ENCODE results near the gene HYCC2. TPM values are rescaled to one million over a fixed set of nuclear protein-coding genes. Genes with fewer than 3 reads are reported as not detected.
"Not testable (repeated sequence)": the region's sequence is repeated elsewhere in the genome, so short reads cannot be mapped to it uniquely, and the experiment has no call there.

The HYCC2 gene
- total and polyA plus RNA-seq, 2 donors: 8.5 to 8.9 TPM

DNA sequence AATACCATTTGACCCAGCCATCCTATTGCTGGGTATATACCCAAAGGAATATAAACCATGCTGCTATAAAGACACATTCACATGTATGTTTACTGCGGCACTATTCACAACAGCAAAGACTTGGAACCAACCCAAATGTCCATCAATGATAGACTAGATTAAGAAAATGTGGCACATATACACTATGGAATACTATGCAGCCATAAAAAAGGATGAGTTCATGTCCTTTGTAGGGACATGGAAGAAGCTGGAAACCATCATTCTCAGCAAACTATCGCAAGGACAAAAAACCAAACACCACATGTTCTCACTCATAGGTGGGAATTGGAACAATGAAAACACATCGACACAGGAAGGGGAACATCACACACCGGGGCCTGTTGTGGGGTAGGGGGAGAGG, 33.1 kb downstream of the HYCC2 start:
- not testable (repeated sequence) for H3K27ac ChIP-seq (ENCODE audit: low read depth in 1 of 2, low read length in 1 of 2); H3K36me3 ChIP-seq (ENCODE audit: control insufficient read depth in 2 of 2, insufficient read depth in 2 of 2, low read length in 1 of 2)
- 97% methylated on average over 4 of the region's 4 CpGs for WGBS

GRCh38 chr2:201034355-201034754, 37.1 kb downstream of the HYCC2 start:
- H3K9me3 ChIP-seq (ENCODE audit: control insufficient read depth in 2 of 2, insufficient read depth in 1 of 2, low read length in 1 of 2); H3K36me3 ChIP-seq (ENCODE audit: control insufficient read depth in 2 of 2, insufficient read depth in 2 of 2, low read length in 1 of 2); H3K27ac ChIP-seq (ENCODE audit: low read depth in 1 of 2, low read length in 1 of 2); H3K4me3 ChIP-seq (ENCODE audit: low read length in 2 of 2); DNase-seq (ENCODE audit: low read depth in 6 of 9, low spot score in 9 of 9); H3K4me1 ChIP-seq (ENCODE audit: control insufficient read depth in 2 of 2, insufficient read depth in 2 of 2, low read length in 2 of 2); H3K27me3 ChIP-seq (ENCODE audit: control insufficient read depth in 2 of 2, insufficient read depth in 1 of 2, low read length in 1 of 2): not testable (repeated sequence)
- 94% methylated on average over 1 of the region's 2 CpGs for WGBS

More for the DNA sequence above, 33.1 kb downstream of the HYCC2 start:
- not testable (repeated sequence) for H3K9me3 ChIP-seq (ENCODE audit: control insufficient read depth in 2 of 2, insufficient read depth in 1 of 2, low read length in 1 of 2); H3K4me3 ChIP-seq (ENCODE audit: low read length in 2 of 2); H3K4me1 ChIP-seq (ENCODE audit: control insufficient read depth in 2 of 2, insufficient read depth in 2 of 2, low read length in 2 of 2); H3K27me3 ChIP-seq (ENCODE audit: control insufficient read depth in 2 of 2, insufficient read depth in 1 of 2, low read length in 1 of 2); DNase-seq (ENCODE audit: low read depth in 6 of 9, low spot score in 9 of 9)

DNA sequence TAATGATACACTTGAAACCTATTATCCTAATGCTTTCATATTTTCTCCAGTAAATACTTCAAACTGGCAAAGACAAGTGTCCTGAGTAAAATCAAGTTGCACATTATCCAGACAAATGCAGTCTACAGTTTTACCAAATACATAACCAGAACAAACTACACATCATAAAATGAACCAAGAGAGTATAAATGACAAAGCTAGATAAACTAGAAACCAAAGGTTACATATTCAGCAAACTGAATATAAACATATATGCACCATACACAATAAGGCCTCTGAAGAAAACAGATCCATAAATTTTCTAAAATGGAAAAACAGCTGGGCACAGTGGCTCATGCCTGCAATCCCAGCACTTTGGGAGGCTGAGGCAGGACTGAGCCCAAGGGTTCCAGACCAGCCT, 47.0 kb downstream of the HYCC2 start:
- no peaks in the 10 kb centered on the region for H3K27me3 ChIP-seq (ENCODE audit: control insufficient read depth in 2 of 2, insufficient read depth in 1 of 2, low read length in 1 of 2)
- H3K4me3 ChIP-seq (ENCODE audit: low read length in 2 of 2): no peak overlapping the region
- peaks cover 3 to 23% of the 10 kb centered on the region in 2 donors for H3K36me3 ChIP-seq (ENCODE audit: control insufficient read depth in 2 of 2, insufficient read depth in 2 of 2, low read length in 1 of 2)
- no peak overlapping the region for H3K27ac ChIP-seq (ENCODE audit: low read depth in 1 of 2, low read length in 1 of 2)
- H3K4me1 ChIP-seq (ENCODE audit: control insufficient read depth in 2 of 2, insufficient read depth in 2 of 2, low read length in 2 of 2): no peaks in the 10 kb centered on the region
- H3K9me3 ChIP-seq (ENCODE audit: control insufficient read depth in 2 of 2, insufficient read depth in 1 of 2, low read length in 1 of 2): no peaks in the 10 kb centered on the region
- DNase-seq (ENCODE audit: low read depth in 6 of 9, low spot score in 9 of 9): no peak

GRCh38 chr2:201021914-201022313, 49.6 kb downstream of the HYCC2 start:
- Histone ChIP-seq H3K27me3 (ENCODE audit: control insufficient read depth in 2 of 2, insufficient read depth in 1 of 2, low read length in 1 of 2) (no peaks in the 10 kb centered on the region), H3K4me1 (ENCODE audit: control insufficient read depth in 2 of 2, insufficient read depth in 2 of 2, low read length in 2 of 2) (no peaks in the 10 kb centered on the region), H3K36me3 (ENCODE audit: control insufficient read depth in 2 of 2, insufficient read depth in 2 of 2, low read length in 1 of 2) (peaks cover 6 to 28% of the 10 kb centered on the region in 2 donors)

More at GRCh38 chr2:201021914-201022313, 49.6 kb downstream of the HYCC2 start:
- Histone ChIP-seq H3K4me3 (ENCODE audit: low read length in 2 of 2) (no peak overlapping the region), H3K9me3 (ENCODE audit: control insufficient read depth in 2 of 2, insufficient read depth in 1 of 2, low read length in 1 of 2) (no peaks in the 10 kb centered on the region), H3K27ac (ENCODE audit: low read depth in 1 of 2, low read length in 1 of 2) (no peak overlapping the region)
- DNase-seq (ENCODE audit: low read depth in 6 of 9, low spot score in 9 of 9): no peak

Other genes with a start within 250 kb of the HYCC2 start
- gene CLK1, start 207.0 kb downstream of the HYCC2 start, total RNA-seq: 295 TPM
- 1,486 TPM for gene CLK1, start 207.0 kb downstream of the HYCC2 start, polyA plus RNA-seq
- 47.1 TPM for gene PPIL3, start 182.6 kb downstream of the HYCC2 start, total RNA-seq
- 32.6 TPM for gene PPIL3, start 182.6 kb downstream of the HYCC2 start, polyA plus RNA-seq
- gene NIF3L1, start 182.3 kb downstream of the HYCC2 start, total RNA-seq: 43.2 TPM
- 26.2 TPM for gene NIF3L1, start 182.3 kb downstream of the HYCC2 start, polyA plus RNA-seq
- gene ORC2, start 108.0 kb downstream of the HYCC2 start, total RNA-seq: 19.4 TPM
- 16.5 TPM for gene ORC2, start 108.0 kb downstream of the HYCC2 start, polyA plus RNA-seq
- 210 TPM for gene NDUFB3, start 330 bp upstream of the HYCC2 start, total RNA-seq
- gene NDUFB3, start 330 bp upstream of the HYCC2 start, polyA plus RNA-seq: 83.0 TPM
- 58.5 TPM for gene CFLAR, start 44.5 kb upstream of the HYCC2 start, total RNA-seq
- 84.5 TPM for gene CFLAR, start 44.5 kb upstream of the HYCC2 start, polyA plus RNA-seq
- gene CASP10, start 111.5 kb upstream of the HYCC2 start, total RNA-seq: 12.2 TPM
- gene CASP10, start 111.5 kb upstream of the HYCC2 start, polyA plus RNA-seq: 7.7 TPM
- 49.4 TPM for gene CASP8, start 188.9 kb upstream of the HYCC2 start, total RNA-seq
- 41.1 TPM for gene CASP8, start 188.9 kb upstream of the HYCC2 start, polyA plus RNA-seq